ENCODE measurements around the gene SLC12A4. TPM values are rescaled to one million over a fixed set of nuclear protein-coding genes. Genes with fewer than 3 reads are reported as not detected.
A peak's percentile ranks its signal among the peaks of the same experiment; 100 is the strongest.

SLC12A4 gene
- total and polyA plus RNA-seq, 2 experiments from 2014 or later, result 36.5 to 49.2 TPM

GRCh38 chr16:67961551-67961957 lies 6.9 kb downstream of the SLC12A4 start:
- H3K9me3 ChIP-seq (ENCODE audit: low read depth), result no peaks in the 10 kb centered on the region
- DNase-seq (ENCODE audit: low read depth in 1 of 2, low spot score in 1 of 2), result no peak
- TF ChIP-seq, protein P1, sequence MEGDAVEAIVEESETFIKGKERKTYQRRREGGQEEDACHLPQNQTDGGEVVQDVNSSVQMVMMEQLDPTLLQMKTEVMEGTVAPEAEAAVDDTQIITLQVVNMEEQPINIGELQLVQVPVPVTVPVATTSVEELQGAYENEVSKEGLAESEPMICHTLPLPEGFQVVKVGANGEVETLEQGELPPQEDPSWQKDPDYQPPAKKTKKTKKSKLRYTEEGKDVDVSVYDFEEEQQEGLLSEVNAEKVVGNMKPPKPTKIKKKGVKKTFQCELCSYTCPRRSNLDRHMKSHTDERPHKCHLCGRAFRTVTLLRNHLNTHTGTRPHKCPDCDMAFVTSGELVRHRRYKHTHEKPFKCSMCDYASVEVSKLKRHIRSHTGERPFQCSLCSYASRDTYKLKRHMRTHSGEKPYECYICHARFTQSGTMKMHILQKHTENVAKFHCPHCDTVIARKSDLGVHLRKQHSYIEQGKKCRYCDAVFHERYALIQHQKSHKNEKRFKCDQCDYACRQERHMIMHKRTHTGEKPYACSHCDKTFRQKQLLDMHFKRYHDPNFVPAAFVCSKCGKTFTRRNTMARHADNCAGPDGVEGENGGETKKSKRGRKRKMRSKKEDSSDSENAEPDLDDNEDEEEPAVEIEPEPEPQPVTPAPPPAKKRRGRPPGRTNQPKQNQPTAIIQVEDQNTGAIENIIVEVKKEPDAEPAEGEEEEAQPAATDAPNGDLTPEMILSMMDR (IDR thresholded peaks at IDR 0.05; ENCODE audit: low read depth, low read length), result no peak
- peaks cover 11% of the 10 kb centered on the region for H3K36me3 ChIP-seq
- no peak overlapping the region for H3K27ac ChIP-seq
- H3K4me3 ChIP-seq, result no peak overlapping the region
- no peaks in the 10 kb centered on the region for H3K27me3 ChIP-seq
- peaks cover 7% of the 10 kb centered on the region for H3K4me1 ChIP-seq (ENCODE audit: low read depth)

DNA sequence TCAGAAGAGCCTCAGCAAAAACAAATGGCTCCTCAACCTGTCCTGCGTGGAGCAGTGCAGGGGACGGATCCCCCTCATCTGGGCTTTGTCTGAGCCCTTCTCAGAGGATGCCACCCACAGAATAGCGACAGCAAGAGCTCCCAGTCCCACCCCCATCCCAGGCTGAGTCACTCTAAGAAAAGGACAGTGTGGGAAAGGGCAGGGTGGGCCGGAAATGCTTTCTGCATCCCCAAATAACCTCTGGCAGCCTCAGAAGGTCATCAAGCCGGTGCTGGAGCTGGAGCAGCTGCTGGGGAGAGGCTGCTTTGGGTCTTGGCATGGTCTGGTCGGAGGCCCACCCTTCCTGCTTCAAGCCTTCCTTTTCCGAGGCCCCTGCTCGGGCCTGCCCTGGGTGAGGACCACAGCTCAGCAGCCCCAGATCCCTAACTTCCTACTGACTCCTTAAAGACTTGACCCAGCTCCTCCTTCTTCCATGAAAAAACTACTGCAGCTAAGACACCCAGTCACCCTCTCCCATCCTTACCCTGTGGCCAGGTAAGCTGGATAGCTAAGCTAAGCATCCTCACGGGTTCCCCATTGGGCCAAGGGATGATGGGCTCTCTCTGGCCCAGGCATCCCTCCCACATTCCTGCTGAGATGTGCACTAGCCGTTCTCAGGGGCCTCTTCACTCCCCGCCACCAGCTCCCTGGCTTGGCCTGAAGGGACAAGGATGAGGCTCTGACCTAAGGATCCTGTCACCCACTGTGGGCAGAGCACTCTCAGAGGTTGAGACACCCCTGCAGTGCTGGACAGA lies 8.7 kb downstream of the SLC12A4 start:
- Histone ChIP-seq H3K27me3 (no peaks in the 10 kb centered on the region), H3K27ac (no peak overlapping the region), H3K4me1 (ENCODE audit: low read depth) (no peaks in the 10 kb centered on the region), H3K4me3 (no peak overlapping the region), H3K36me3 (peaks cover 11% of the 10 kb centered on the region), H3K9me3 (ENCODE audit: low read depth) (no peaks in the 10 kb centered on the region)
- TF ChIP-seq, protein P1 (IDR thresholded peaks at IDR 0.05; ENCODE audit: low read depth, low read length), result no peak
- peak in 1 of 2 donors; percentile 53 for DNase-seq (ENCODE audit: low read depth in 1 of 2, low spot score in 1 of 2)

GRCh38 chr16:67957622-67958021 lies 10.8 kb downstream of the SLC12A4 start:
- H3K9me3 ChIP-seq (ENCODE audit: low read depth), result no peaks in the 10 kb centered on the region
- H3K4me3 ChIP-seq, result no peak overlapping the region
- H3K4me1 ChIP-seq (ENCODE audit: low read depth), result no peaks in the 10 kb centered on the region
- H3K36me3 ChIP-seq, result peaks cover 17% of the 10 kb centered on the region
- TF ChIP-seq, protein P1 (IDR thresholded peaks at IDR 0.05; ENCODE audit: low read depth, low read length), result no peak
- no peak overlapping the region for H3K27ac ChIP-seq
- no peaks in the 10 kb centered on the region for H3K27me3 ChIP-seq
- no peak for DNase-seq (ENCODE audit: low read depth in 1 of 2, low spot score in 1 of 2)

- Histone ChIP-seq H3K36me3 (peaks cover 29% of the 10 kb centered on the region), H3K27me3 (no peaks in the 10 kb centered on the region), H3K9me3 (ENCODE audit: low read depth) (no peaks in the 10 kb centered on the region), H3K27ac (no peak overlapping the region), H3K4me3 (no peak overlapping the region), H3K4me1 (ENCODE audit: low read depth) (no peaks in the 10 kb centered on the region)
- no peak for DNase-seq (ENCODE audit: low read depth in 1 of 2, low spot score in 1 of 2)
- TF ChIP-seq, protein P1 (IDR thresholded peaks at IDR 0.05; ENCODE audit: low read depth, low read length), result no peak
Observed at GRCh38 chr16:67954421-67955196, 13.8 kb downstream of the SLC12A4 start.

GRCh38 chr16:67953641-67954375 lies 14.6 kb downstream of the SLC12A4 start:
- Histone ChIP-seq H3K4me3 (no peak overlapping the region), H3K4me1 (ENCODE audit: low read depth) (no peaks in the 10 kb centered on the region), H3K36me3 (peaks cover 30% of the 10 kb centered on the region), H3K9me3 (ENCODE audit: low read depth) (no peaks in the 10 kb centered on the region), H3K27me3 (no peaks in the 10 kb centered on the region), H3K27ac (no peak overlapping the region)
- TF ChIP-seq, protein P1 (IDR thresholded peaks at IDR 0.05; ENCODE audit: low read depth, low read length), result no peak
- DNase-seq (ENCODE audit: low read depth in 1 of 2, low spot score in 1 of 2), result no peak
